T follicular helper cell (primary cell): Measurements from ENCODE around the gene AFG3L2.
"Not testable (repeated sequence)": the region's sequence is repeated elsewhere in the genome, so short reads cannot be mapped to it uniquely, and the experiment has no call there.

ENCODE experiments used
- DNase-seq: peaks from one replicate; pipeline ENCODE4 v3.0.0-alpha.2; 2020; ENCODE audit warnings: low read depth

The AFG3L2 gene

GRCh38 chr18:12397254-12397653 is 20.2 kb upstream of the AFG3L2 start:
- no peak for DNase-seq

GRCh38 chr18:12394428-12394827 is 17.4 kb upstream of the AFG3L2 start:
- no peak for DNase-seq

GRCh38 chr18:12393998-12394397 is 17.0 kb upstream of the AFG3L2 start:
- DNase-seq = no peak

- DNase-seq = no peak
Measured at GRCh38 chr18:12393510-12393909, 16.5 kb upstream of the AFG3L2 start.

- peak; percentile 26 for DNase-seq
Measured at GRCh38 chr18:12391487-12392165, 14.6 kb upstream of the AFG3L2 start.

- DNase-seq = no peak
Measured at GRCh38 chr18:12388442-12388841, 11.4 kb upstream of the AFG3L2 start.

GRCh38 chr18:12384261-12384660 is 7.2 kb upstream of the AFG3L2 start:
- DNase-seq = no peak

GRCh38 chr18:12383759-12384158 is 6.7 kb upstream of the AFG3L2 start:
- DNase-seq = not testable (repeated sequence)

- DNase-seq = not testable (repeated sequence)
Measured at GRCh38 chr18:12382221-12382814, 5.3 kb upstream of the AFG3L2 start.

- not testable (repeated sequence) for DNase-seq
Measured at GRCh38 chr18:12378198-12378558, 1.2 kb upstream of the AFG3L2 start.

- no peak for DNase-seq
Measured at GRCh38 chr18:12377556-12378197, 650 bp upstream of the AFG3L2 start.

- peak; percentile 20 for DNase-seq
Measured at GRCh38 chr18:12376034-12376753, 833 bp downstream of the AFG3L2 start.

- DNase-seq = no peak
Measured at GRCh38 chr18:12374401-12374800, 2.6 kb downstream of the AFG3L2 start.

GRCh38 chr18:12373771-12374116 is 3.3 kb downstream of the AFG3L2 start:
- no peak for DNase-seq

- DNase-seq = no peak
Measured at GRCh38 chr18:12373116-12373770, 3.8 kb downstream of the AFG3L2 start.

- DNase-seq = no peak
Measured at GRCh38 chr18:12372406-12372805, 4.6 kb downstream of the AFG3L2 start.

GRCh38 chr18:12371590-12371989 is 5.4 kb downstream of the AFG3L2 start:
- no peak for DNase-seq

GRCh38 chr18:12369211-12369610 is 7.8 kb downstream of the AFG3L2 start:
- no peak for DNase-seq

GRCh38 chr18:12366784-12367183 is 10.2 kb downstream of the AFG3L2 start:
- no peak for DNase-seq

- no peak for DNase-seq
Measured at GRCh38 chr18:12366379-12366778, 10.6 kb downstream of the AFG3L2 start.

GRCh38 chr18:12362473-12363174 is 14.4 kb downstream of the AFG3L2 start:
- no peak for DNase-seq
